ENCODE measurements around the gene PRUNE2. TPM values are rescaled to one million over a fixed set of nuclear protein-coding genes. Genes with fewer than 3 reads are reported as not detected.
A peak's percentile ranks its signal among the peaks of the same experiment; 100 is the strongest.

The PRUNE2 gene
- total RNA-seq, 2 experiments from 2014 or later = 0.24 to 0.43 TPM

DNA sequence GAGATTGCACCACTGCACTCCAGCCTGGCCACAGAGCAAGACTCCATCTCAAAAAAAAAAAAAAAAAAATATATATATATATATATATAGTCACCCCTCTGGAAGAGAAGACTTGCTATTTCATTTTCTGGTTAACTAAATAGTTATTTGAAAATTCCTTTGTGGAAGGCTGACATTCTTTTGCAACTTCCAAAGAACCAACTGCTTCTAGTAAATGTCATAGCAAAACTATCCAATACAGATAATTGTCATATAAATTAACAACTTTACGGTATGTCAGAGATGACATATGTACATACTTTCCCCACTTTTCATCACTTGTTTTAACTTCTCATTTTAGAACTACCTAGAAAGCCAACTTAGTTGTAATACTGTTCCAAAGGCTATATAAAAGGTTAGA is 50.9 kb downstream of the PRUNE2 start:
- DNase-seq = no peak
- Mint-ChIP-seq H3K27ac (no peak overlapping the region), H3K4me1 (ENCODE audit: low read depth) (no peaks in the 10 kb centered on the region), H3K27me3 (no peaks in the 10 kb centered on the region), H3K4me3 (no peak overlapping the region), H3K36me3 (no peaks in the 10 kb centered on the region), H3K9me3 (no peaks in the 10 kb centered on the region)
- ChIA-PET POLR2A (no interaction called here), CTCF (no interaction called here)
- intact Hi-C loops (cut with micrococcal nuclease) = no loop called here

DNA sequence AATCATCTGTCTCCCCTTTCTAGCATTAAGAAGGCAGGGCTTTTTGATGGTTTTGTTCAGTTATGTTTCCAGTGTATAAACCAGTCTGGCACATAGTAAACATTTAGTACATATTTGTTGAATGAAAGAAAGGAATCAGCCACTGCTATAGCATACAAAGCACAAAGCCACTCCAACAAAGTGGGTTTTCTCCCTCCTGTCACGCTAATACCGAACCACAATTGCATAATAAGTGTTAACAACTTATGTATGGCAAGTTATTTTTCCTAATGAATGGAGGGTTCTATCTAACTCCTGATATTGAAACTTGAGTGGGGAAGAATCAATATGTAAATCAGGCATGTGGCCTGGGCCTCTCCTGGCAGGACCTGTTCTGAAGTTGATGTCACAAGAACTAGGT is 53.9 kb downstream of the PRUNE2 start:
- CTCF ChIA-PET = no interaction called here
- no peaks in the 10 kb centered on the region for H3K9me3 Mint-ChIP-seq
- no peak overlapping the region for H3K4me3 Mint-ChIP-seq
- no peaks in the 10 kb centered on the region for H3K27me3 Mint-ChIP-seq
- intact Hi-C loops (cut with micrococcal nuclease) = no loop called here
- no peaks in the 10 kb centered on the region for H3K4me1 Mint-ChIP-seq (ENCODE audit: low read depth)
- POLR2A ChIA-PET = no interaction called here
- no peak overlapping the region for H3K27ac Mint-ChIP-seq
- no peaks in the 10 kb centered on the region for H3K36me3 Mint-ChIP-seq
- no peak for DNase-seq

DNA sequence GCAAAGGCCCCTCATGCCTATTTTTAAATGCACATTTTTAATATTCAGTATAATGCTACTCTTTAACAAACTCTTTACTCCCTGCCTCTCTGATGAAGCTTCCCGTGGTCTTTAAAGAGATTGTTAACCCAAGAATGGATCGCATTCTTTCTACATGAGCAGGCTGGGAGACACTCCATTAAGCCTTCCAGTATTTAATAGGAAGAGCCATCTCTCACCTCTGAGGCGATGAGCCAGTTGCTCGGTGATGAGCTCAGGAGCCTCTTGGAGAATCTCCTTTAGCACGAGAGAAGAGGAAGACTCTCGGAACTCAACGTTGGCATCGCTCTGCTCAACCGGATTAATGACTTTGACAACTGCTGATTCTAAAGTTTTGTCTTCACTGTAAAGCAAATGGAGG is 59.6 kb downstream of the PRUNE2 start:
- Mint-ChIP-seq H3K27ac (no peak overlapping the region), H3K4me3 (no peak overlapping the region), H3K4me1 (ENCODE audit: low read depth) (no peaks in the 10 kb centered on the region), H3K27me3 (peaks cover 1% of the 10 kb centered on the region), H3K36me3 (no peaks in the 10 kb centered on the region), H3K9me3 (no peaks in the 10 kb centered on the region)
- ChIA-PET POLR2A (no interaction called here), CTCF (no interaction called here)
- intact Hi-C loops (cut with micrococcal nuclease) = no loop called here
- DNase-seq = no peak

DNA sequence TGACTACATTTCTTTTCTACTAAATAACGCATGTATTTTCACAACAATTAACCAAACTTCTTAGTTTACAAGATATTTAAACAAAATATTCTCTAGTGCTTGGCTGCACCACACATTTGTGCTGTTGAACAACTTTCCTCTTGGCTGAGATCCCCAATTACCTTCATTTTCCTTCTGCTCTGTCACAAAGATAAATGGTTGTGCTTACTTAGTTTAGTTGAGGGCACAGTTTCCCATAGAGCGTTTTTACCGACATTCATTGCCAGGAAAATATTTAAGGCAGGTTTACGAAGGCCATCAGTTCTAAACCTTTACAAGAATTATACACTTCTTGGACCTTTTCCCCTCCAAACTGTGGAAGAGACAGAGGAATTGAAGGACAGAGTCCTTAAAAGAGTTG is 60.7 kb downstream of the PRUNE2 start:
- H3K36me3 Mint-ChIP-seq = no peaks in the 10 kb centered on the region
- intact Hi-C loops (cut with micrococcal nuclease) = no loop called here
- no peaks in the 10 kb centered on the region for H3K9me3 Mint-ChIP-seq
- CTCF ChIA-PET = no interaction called here
- H3K27me3 Mint-ChIP-seq = peaks cover 1% of the 10 kb centered on the region
- no peaks in the 10 kb centered on the region for H3K4me1 Mint-ChIP-seq (ENCODE audit: low read depth)
- POLR2A ChIA-PET = no interaction called here
- no peak overlapping the region for H3K4me3 Mint-ChIP-seq
- no peak for DNase-seq
- no peak overlapping the region for H3K27ac Mint-ChIP-seq

DNA sequence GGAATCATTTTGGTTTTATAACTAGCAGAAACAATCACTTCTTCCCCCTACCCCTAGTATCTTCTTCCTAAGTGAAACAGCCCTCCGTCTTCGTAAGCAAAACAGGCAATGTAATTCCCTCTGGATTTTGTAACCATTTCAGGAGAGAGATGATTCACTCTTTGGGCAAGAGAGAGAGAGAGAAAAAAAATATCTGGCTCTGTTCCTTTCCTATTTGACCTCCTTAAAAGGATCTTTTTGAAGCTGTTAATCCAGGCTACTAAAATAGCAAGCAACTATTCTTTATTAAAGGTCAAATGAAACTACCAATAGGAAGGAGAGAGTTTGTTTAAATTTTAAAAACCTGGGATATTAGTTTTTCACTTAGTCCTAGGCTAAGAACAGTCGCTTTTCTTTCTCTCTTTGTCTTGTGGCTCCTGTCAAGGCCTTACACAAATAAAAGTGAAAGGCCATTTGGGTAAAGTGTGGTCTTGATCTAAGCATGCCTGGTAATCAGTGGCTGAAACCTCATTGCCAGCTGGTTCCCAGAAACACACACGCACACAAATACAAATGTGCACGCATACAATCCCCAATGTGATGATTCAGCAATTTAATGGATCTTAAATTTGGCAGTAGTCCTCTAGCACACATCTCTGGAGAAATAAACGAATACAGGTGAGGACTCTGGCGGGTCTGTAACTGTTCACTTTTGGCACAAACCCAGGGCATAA is 70.2 kb downstream of the PRUNE2 start:
- H3K4me1 Mint-ChIP-seq (ENCODE audit: low read depth) = no peaks in the 10 kb centered on the region
- no peak for DNase-seq
- no peak overlapping the region for H3K27ac Mint-ChIP-seq
- no peak overlapping the region for H3K4me3 Mint-ChIP-seq
- ChIA-PET POLR2A (no interaction called here), CTCF (no interaction called here)
- no peaks in the 10 kb centered on the region for H3K9me3 Mint-ChIP-seq
- peaks cover 2% of the 10 kb centered on the region for H3K27me3 Mint-ChIP-seq
- intact Hi-C loops (cut with micrococcal nuclease) = no loop called here
- H3K36me3 Mint-ChIP-seq = no peaks in the 10 kb centered on the region

DNA sequence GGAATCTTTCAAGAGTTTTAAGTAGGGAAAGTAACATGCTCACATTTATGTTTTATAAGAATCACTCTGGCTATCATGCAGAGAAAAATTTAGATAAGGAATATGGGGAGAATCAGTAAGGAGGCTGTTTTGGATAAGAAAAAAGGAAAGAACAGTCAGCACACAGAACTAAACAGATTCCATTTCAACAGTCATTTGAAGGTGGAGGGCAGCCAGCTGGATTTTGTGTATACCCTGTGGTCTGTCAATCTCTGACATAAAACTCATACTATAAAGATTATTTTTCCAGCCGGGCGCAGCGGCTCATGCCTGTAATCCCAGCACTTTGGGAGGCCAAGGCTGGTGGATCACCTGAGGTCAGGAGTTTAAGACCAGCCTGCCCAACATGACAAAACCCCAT is 77.5 kb downstream of the PRUNE2 start:
- Mint-ChIP-seq H3K4me1 (ENCODE audit: low read depth) (no peaks in the 10 kb centered on the region), H3K27me3 (peaks cover 9% of the 10 kb centered on the region), H3K36me3 (no peaks in the 10 kb centered on the region), H3K9me3 (no peaks in the 10 kb centered on the region), H3K27ac (no peak overlapping the region), H3K4me3 (no peak overlapping the region)
- intact Hi-C loops (cut with micrococcal nuclease) = no loop called here
- POLR2A ChIA-PET = no interaction called here
- DNase-seq = no peak
- CTCF ChIA-PET = no interaction called here

DNA sequence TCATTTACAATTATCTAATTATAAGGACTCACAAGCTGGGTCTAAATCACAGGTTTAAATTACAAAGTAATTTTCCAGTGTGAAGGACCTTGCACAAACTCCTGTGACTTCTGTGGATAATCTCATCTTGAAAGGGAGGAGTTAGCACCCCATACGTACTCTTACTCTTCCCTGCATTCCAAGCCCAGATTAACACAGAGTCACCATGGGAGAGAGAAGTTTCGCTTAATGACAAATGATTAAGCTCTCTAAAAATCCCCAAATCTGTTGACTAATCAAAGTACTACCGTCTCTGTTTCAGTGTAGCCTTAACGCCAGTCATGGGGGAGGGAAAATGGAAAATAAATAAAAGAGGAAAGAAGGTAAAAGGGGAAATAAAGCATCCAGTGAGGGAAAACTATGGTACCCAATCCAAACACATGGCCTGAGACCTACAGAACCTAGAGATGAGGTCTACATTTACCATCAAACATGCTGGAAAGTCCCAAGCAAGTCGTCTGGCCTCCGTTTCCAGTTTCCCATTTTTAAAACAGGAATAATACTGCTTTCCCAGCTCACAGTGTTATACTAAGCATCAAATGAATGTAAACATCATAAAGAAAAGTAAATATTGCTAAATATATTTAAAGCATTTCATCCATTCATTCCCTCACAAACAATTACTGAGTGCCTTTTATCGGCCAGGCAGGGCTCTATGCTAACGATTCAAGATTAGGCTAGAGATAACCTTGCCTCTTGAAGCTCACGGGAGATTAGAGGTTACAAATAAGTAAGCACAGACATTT is 78.4 kb downstream of the PRUNE2 start:
- H3K27me3 Mint-ChIP-seq = peaks cover 9% of the 10 kb centered on the region
- CTCF ChIA-PET = no interaction called here
- H3K27ac Mint-ChIP-seq = no peak overlapping the region
- no peak overlapping the region for H3K4me3 Mint-ChIP-seq
- no peaks in the 10 kb centered on the region for H3K9me3 Mint-ChIP-seq
- DNase-seq = no peak
- H3K4me1 Mint-ChIP-seq (ENCODE audit: low read depth) = no peaks in the 10 kb centered on the region
- POLR2A ChIA-PET = no interaction called here
- H3K36me3 Mint-ChIP-seq = no peaks in the 10 kb centered on the region
- intact Hi-C loops (cut with micrococcal nuclease) = no loop called here

DNA sequence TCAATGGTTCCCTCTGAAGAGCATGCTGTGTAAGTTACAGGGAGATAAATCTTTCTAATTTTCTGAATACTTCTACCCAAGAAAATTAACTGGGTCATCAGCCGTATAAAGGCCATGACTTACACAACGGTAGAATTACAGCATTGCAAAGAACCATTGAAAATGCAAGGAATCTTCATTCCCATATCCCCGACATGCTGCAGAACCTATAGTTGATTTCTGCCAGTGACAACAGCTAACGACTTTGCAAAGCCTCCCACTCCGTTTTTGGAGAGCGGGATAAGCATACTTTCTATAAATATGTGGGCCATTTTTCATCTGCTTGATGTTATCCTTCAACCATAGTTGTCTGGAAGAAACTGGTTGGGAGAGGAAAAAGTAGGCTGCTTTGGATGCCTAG is 85.5 kb downstream of the PRUNE2 start:
- CTCF ChIA-PET = no interaction called here
- Mint-ChIP-seq H3K36me3 (no peaks in the 10 kb centered on the region), H3K27ac (no peak overlapping the region), H3K4me1 (ENCODE audit: low read depth) (no peaks in the 10 kb centered on the region), H3K4me3 (no peak overlapping the region), H3K9me3 (no peaks in the 10 kb centered on the region), H3K27me3 (peaks cover 10% of the 10 kb centered on the region)
- intact Hi-C loops (cut with micrococcal nuclease) = no loop called here
- POLR2A ChIA-PET = no interaction called here
- DNase-seq = no peak

DNA sequence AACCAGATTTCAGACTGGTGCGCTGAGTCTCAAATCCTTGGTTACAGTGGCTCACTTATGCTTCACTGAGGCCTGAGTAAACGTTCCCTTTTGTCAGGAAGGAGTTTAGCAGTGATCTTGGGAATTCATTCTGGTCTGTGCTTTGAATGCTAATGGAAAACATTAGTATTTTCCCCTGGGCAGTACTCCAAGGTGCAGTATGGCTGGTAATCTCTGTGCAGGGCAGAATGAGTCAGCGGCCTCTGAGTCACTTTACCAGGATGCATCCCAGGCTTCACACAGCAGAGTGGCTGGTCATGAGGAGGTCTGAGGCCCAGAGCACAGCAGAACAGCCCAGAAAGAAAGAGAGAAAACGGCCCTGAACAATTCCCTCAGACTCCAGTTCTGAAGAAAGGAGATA is 87.6 kb downstream of the PRUNE2 start:
- Mint-ChIP-seq H3K4me1 (ENCODE audit: low read depth) (no peaks in the 10 kb centered on the region), H3K4me3 (no peak overlapping the region), H3K27ac (no peak overlapping the region), H3K27me3 (peaks cover 13% of the 10 kb centered on the region), H3K9me3 (no peaks in the 10 kb centered on the region), H3K36me3 (no peaks in the 10 kb centered on the region)
- intact Hi-C loops (cut with micrococcal nuclease) = no loop called here
- DNase-seq = no peak
- CTCF ChIA-PET = no interaction called here
- POLR2A ChIA-PET = no interaction called here

DNA sequence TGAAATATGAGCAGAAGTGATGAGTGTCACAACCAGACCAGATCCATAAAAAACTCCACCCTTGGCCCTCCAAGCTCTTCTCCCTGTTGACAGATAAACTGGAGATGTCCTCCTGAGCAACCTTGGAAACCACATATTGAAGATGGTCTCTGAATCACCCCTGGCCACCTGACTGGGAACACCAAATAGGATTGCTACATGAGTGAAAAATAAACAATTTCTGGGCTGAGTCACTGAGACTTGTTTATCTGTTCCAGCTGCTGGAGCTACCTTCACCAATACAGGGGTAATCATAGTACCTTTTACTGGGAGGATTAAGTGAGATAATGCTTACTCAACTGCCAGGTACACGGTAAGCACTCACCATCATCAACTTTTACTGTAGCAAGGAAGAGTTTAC is 88.4 kb downstream of the PRUNE2 start:
- H3K9me3 Mint-ChIP-seq = no peaks in the 10 kb centered on the region
- CTCF ChIA-PET = no interaction called here

DNA sequence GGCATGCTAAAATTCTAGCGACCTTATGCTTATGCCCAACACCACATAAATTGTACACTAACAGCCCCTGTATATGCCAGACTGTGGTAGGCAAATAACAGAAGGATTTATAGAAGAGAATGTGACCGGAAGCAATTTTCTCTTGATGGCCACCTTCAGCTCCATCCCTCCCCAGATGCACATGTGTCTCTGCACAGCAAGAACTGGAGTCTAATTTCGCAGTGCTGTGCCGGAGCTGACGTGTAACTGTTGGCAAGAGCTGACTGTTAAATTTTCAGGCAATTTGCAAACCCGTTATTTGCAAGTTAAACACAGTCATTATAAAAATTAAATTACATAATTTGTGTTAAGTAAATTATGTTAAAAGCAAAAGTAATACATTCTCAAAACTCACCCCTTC is 93.3 kb downstream of the PRUNE2 start:
- Mint-ChIP-seq H3K27me3 (peaks cover 20% of the 10 kb centered on the region), H3K36me3 (no peaks in the 10 kb centered on the region), H3K4me3 (no peak overlapping the region), H3K4me1 (ENCODE audit: low read depth) (no peaks in the 10 kb centered on the region), H3K9me3 (no peaks in the 10 kb centered on the region), H3K27ac (no peak overlapping the region)
- ChIA-PET CTCF (interaction anchor here (4.2 kb wide), 1 partner anchor 185 kb away, joined by 17 read pairs; no protein-coding TSS in a partner anchor), POLR2A (no interaction called here)
- intact Hi-C loops (cut with micrococcal nuclease) = no loop called here
- no peak for DNase-seq

More for the DNA sequence above, 88.4 kb downstream of the PRUNE2 start:
- Mint-ChIP-seq H3K27ac (no peak overlapping the region), H3K27me3 (peaks cover 13% of the 10 kb centered on the region), H3K4me1 (ENCODE audit: low read depth) (no peaks in the 10 kb centered on the region), H3K4me3 (no peak overlapping the region), H3K36me3 (no peaks in the 10 kb centered on the region)
- DNase-seq = no peak
- intact Hi-C loops (cut with micrococcal nuclease) = no loop called here
- POLR2A ChIA-PET = no interaction called here

DNA sequence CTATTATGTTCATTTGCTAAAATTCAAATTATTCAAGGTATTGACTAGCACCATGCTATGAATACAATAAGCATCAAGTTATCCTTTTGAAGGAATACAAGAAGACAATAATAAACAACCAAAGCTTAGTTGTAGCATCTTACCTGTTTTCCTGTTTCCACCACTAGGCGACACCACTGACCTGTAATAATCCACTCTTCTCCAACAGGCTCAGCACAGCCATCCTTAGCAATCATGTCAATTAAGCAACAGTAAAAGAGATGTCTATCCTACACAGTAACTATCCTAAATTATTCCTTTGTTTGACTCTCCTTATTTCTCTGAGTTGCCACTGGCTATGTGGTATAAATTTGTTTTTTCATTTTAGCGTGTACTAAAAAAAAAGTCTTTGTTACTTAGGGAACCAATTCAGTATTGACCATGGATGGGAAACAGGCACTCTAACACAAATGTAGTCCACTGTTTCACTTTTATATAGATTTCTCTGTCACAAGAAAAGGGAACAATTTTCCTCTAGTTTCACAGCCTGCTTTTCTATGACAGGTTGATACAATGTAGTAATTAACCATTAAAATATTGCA is 95.4 kb downstream of the PRUNE2 start:
- peak; percentile 29 for DNase-seq
- H3K36me3 Mint-ChIP-seq = no peaks in the 10 kb centered on the region
- peaks cover 17% of the 10 kb centered on the region for H3K27me3 Mint-ChIP-seq
- H3K27ac Mint-ChIP-seq = no peak overlapping the region
- CTCF ChIA-PET = interaction anchor here (0.6 to 4.2 kb wide), 8 partner anchors 25 to 463 kb away, joined by 3 to 17 read pairs (median 4); no protein-coding TSS in a partner anchor
- no peaks in the 10 kb centered on the region for H3K9me3 Mint-ChIP-seq
- intact Hi-C loops (cut with micrococcal nuclease) = loop anchor here (1.0 to 2.0 kb wide), 2 partner anchors 176 to 202 kb away; no protein-coding TSS in a partner anchor
- POLR2A ChIA-PET = no interaction called here
- H3K4me3 Mint-ChIP-seq = no peak overlapping the region
- no peaks in the 10 kb centered on the region for H3K4me1 Mint-ChIP-seq (ENCODE audit: low read depth)

Measured in activated CD4-positive, alpha-beta memory T cell treated with anti-CD3 and anti-CD28 coated beads for 36 hours (primary cell).